Fibroblast of lung (primary cell): ENCODE results near the gene SLC1A4.

Experiments
- CTCF ChIP-seq, 2 donors: IDR thresholded peaks in 1 of 2; conservative IDR thresholded peaks in 1 of 2; 1 replicate in 1 of 2; 2 replicates in 1 of 2; pipeline ENCODE4 v1.5.1; 2011 to 2012; ENCODE audit warnings: low read length in 2 of 2, control low read depth in 1 of 2, inconsistent platforms in 1 of 2, low read depth in 1 of 2, mild to moderate bottlenecking in 1 of 2
- EZH2 ChIP-seq: IDR thresholded peaks from 2 replicates; pipeline ENCODE4 v1.5.1; 2012; ENCODE audit warnings: low read length, control low read depth, mild to moderate bottlenecking; ENCODE audit errors: missing control alignments

DNA sequence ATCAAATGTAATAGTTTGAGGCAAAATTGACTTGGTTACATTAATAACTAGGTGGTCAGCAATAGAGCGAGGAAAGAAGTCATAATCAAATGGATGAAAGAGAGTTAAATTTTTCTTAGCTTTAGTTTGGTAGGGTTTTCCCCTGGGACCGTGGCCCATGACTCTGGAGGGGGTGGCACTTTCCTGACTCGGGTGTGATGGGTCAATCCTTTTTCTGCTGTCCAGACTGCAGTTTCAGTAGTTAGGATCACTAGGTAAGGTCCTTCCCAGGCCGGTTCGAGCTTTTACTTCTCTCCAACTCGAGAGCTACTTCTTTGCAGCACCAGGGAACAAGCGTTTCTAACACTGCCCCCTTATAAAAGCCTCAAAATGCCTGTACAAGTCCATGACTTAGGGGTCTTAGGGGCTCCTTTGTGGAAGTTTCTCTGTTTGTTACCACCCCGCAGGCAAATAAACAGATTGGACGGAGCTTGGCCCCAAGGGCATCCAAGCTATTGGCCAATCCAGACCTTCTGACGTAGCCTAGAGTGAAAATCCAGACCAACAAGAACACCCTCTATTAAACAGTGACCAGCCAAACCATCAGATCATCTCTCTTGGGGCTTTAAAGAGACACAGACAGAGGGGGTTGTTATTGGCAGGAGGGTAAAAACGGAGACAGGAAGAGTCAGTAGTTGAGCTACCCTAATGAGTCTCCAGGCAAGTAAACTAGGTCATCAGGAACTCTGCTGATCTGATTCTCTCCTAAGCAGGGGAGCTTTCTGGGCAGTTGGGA, 57.6 kb downstream of the SLC1A4 start:
- TF ChIP-seq CTCF (conservative IDR thresholded peaks at IDR 0.05 in 1 of 2, IDR thresholded peaks at IDR 0.05 in 1 of 2; ENCODE audit: low read depth in 1 of 2, low read length in 2 of 2) (no peak), EZH2 (no peak)
